SK-N-SH (cell line): ENCODE data around the gene ASIC3. TPM values are rescaled to one million over a fixed set of nuclear protein-coding genes. Genes with fewer than 3 reads are reported as not detected.
A peak's percentile ranks its signal among the peaks of the same experiment; 100 is the strongest.

Experiments used
- CTCF ChIA-PET: fragments of 300-600, 350-600 bp; formaldehyde crosslinking; extraction: SDS; loops from one replicate; lab custom pipeline; 2021; lab: Yijun Ruan, JAX
- POLR2A ChIA-PET: fragments of 350-600 bp; sonication (Branson Sonifier 250); formaldehyde crosslinking; extraction: SDS; loops from one replicate; lab custom pipeline; 2020; ENCODE audit warnings: antibody characterized with exemption, inconsistent platforms; lab: Yijun Ruan, JAX
- DNase-seq: peaks from one replicate; pipeline ENCODE4 v3.0.0; 2012
- H2AFZ ChIP-seq: fragments of 200-600 bp; sonication (generic); 2 replicates; pipeline ENCODE4 v1.8.1; 2016; ENCODE audit warnings: antibody characterized with exemption, mild to moderate bottlenecking, low read depth
- H3F3A ChIP-seq: fragments of 200-600 bp; sonication (generic); replicated peaks from 2 replicates; pipeline ENCODE3; 2016; ENCODE audit warnings: antibody characterized with exemption, mild to moderate bottlenecking; ENCODE audit not compliant: insufficient read depth
- H3K27ac ChIP-seq, 2 experiments: fragments of 200-500 bp in 1 of 2; fragments of 200-600 bp in 1 of 2; sonication (Bioruptor generic) in 1 of 2; sonication (generic), shearing (Covaris generic) in 1 of 2; 2 replicates each; pipeline versions ENCODE4 v1.5.1 to v1.6.1; 2014 to 2016; ENCODE audit warnings: low read depth in 2 of 2, inconsistent platforms in 1 of 2, low read length in 1 of 2, mild to moderate bottlenecking in 1 of 2, mixed read lengths in 1 of 2
- H3K27me3 ChIP-seq: fragments of 200-600 bp; sonication (generic), shearing (Covaris generic); 2 replicates; pipeline ENCODE4 v1.6.1; 2016; ENCODE audit warnings: mixed run types; ENCODE audit not compliant: insufficient read depth
- H3K36me3 ChIP-seq, 2 experiments: fragments of 200-500 bp in 1 of 2; fragments of 200-600 bp in 1 of 2; sonication (Bioruptor generic) in 1 of 2; sonication (generic) in 1 of 2; replicated peaks in 1 of 2; 2 replicates each; pipeline versions ENCODE3 to v1.5.1; 2014 to 2016; ENCODE audit warnings: low read length in 1 of 2, mild to moderate bottlenecking in 1 of 2; ENCODE audit not compliant: insufficient read depth in 2 of 2, control insufficient read depth in 1 of 2
- H3K4me1 ChIP-seq, 2 experiments: fragments of 200-500 bp in 1 of 2; fragments of 200-600 bp in 1 of 2; sonication (Bioruptor generic) in 1 of 2; sonication (generic), shearing (Covaris generic) in 1 of 2; 2 replicates each; pipeline versions ENCODE4 v1.5.1 to v1.6.1; 2014 to 2016; ENCODE audit warnings: low read depth in 1 of 2, low read length in 1 of 2, mixed run types in 1 of 2; ENCODE audit not compliant: insufficient read depth in 2 of 2, control insufficient read depth in 1 of 2
- H3K4me2 ChIP-seq: fragments of 200-600 bp; sonication (generic), shearing (Covaris generic); 2 replicates; pipeline ENCODE4 v1.6.1; 2017; ENCODE audit warnings: mixed run types
- H3K4me3 ChIP-seq, 2 experiments: fragments of 200-500 bp in 1 of 2; fragments of 200-600 bp in 1 of 2; sonication (Bioruptor generic) in 1 of 2; sonication (generic), shearing (Covaris generic) in 1 of 2; 2 replicates each; pipeline versions ENCODE4 v1.5.1 to v1.8.1; 2014 to 2016; ENCODE audit warnings: low read depth in 2 of 2, inconsistent platforms in 1 of 2, low read length in 1 of 2, mild to moderate bottlenecking in 1 of 2, mixed read lengths in 1 of 2, moderate library complexity in 1 of 2
- H3K79me2 ChIP-seq: fragments of 200-600 bp; sonication (generic); 2 replicates; pipeline ENCODE4 v1.8.1; 2017; ENCODE audit warnings: mild to moderate bottlenecking; ENCODE audit not compliant: insufficient read depth
- H3K9ac ChIP-seq: fragments of 200-600 bp; sonication (generic); 2 replicates; pipeline ENCODE4 v1.6.1; 2017; ENCODE audit warnings: mixed run types
- H3K9me2 ChIP-seq: fragments of 200-600 bp; sonication (generic); 2 replicates; pipeline ENCODE4 v1.6.1; 2017; ENCODE audit warnings: mixed run types
- H3K9me3 ChIP-seq: fragments of 200-600 bp; sonication (generic); 2 replicates; pipeline ENCODE4 v1.6.1; 2017; ENCODE audit warnings: mixed run types, mild to moderate bottlenecking, moderate library complexity
- H4K20me1 ChIP-seq: fragments of 200-600 bp; sonication (generic); 2 replicates; pipeline ENCODE4 v1.6.1; 2017; ENCODE audit warnings: mild to moderate bottlenecking, mixed run types; ENCODE audit not compliant: insufficient read depth
- CHD2 ChIP-seq: fragments of 150-350 bp; IDR thresholded peaks from 2 replicates; pipeline ENCODE4 v1.6.1; 2018; ENCODE audit warnings: low read length; ENCODE audit not compliant: partially characterized antibody
- ELF1 ChIP-seq: IDR thresholded peaks from 2 replicates; pipeline ENCODE4 v1.4.0; 2012
- EZH2phosphoT487 ChIP-seq: fragments of 200-600 bp; sonication (generic); IDR thresholded peaks from 2 replicates; pipeline ENCODE4 v1.6.1; 2017; ENCODE audit warnings: low read depth, mixed run types, mild to moderate bottlenecking, antibody characterized with exemption, moderate library complexity, borderline replicate concordance
- FOSL2 ChIP-seq: IDR thresholded peaks from 2 replicates; pipeline ENCODE4 v1.4.0; 2012; ENCODE audit warnings: low read depth, mild to moderate bottlenecking, moderate library complexity, borderline replicate concordance
- FOXJ3 ChIP-seq: sonication (generic); formaldehyde crosslinking; IDR thresholded peaks from 2 replicates; pipeline ENCODE4 v1.5.1; 2020; ENCODE audit warnings: mild to moderate bottlenecking, missing genetic modification reagents
- GABPA ChIP-seq: IDR thresholded peaks from 2 replicates; pipeline ENCODE4 v1.4.0; 2012; ENCODE audit warnings: low read depth, mild to moderate bottlenecking
- GATA2 ChIP-seq: sonication (generic); formaldehyde crosslinking; IDR thresholded peaks from 2 replicates; pipeline ENCODE4 v1.5.0; 2020; ENCODE audit warnings: mild to moderate bottlenecking, missing genetic modification reagents
- MXI1 ChIP-seq: IDR thresholded peaks from 2 replicates; pipeline ENCODE4 v1.6.1; 2012; ENCODE audit warnings: mild to moderate bottlenecking, low read depth, low read length, improper control_type of control experiment
- NFIC ChIP-seq: IDR thresholded peaks from 2 replicates; pipeline ENCODE4 v1.4.0; 2012; ENCODE audit warnings: borderline replicate concordance
- NRF1 ChIP-seq: IDR thresholded peaks from 2 replicates; pipeline ENCODE4 v1.6.1; 2012; ENCODE audit warnings: low read depth, mild to moderate bottlenecking, low read length
- RAD21 ChIP-seq: IDR thresholded peaks from 2 replicates; pipeline ENCODE4 v1.6.1; 2012; ENCODE audit warnings: mild to moderate bottlenecking, low read length
- RXRA ChIP-seq: IDR thresholded peaks from 2 replicates; pipeline ENCODE4 v1.4.0; 2012; ENCODE audit warnings: low read depth, mild to moderate bottlenecking, borderline replicate concordance
- SIN3A ChIP-seq: IDR thresholded peaks from 2 replicates; pipeline ENCODE4 v1.6.1; 2012; ENCODE audit warnings: low read depth, mild to moderate bottlenecking, low read length, moderate library complexity, borderline replicate concordance
- TAF1 ChIP-seq: IDR thresholded peaks from 2 replicates; pipeline ENCODE4 v1.6.1; 2012; ENCODE audit warnings: low read depth, mild to moderate bottlenecking, low read length, moderate library complexity, borderline replicate concordance
- TCF12 ChIP-seq: IDR thresholded peaks from 2 replicates; pipeline ENCODE4 v1.4.0; 2012
- TEAD4 ChIP-seq: IDR thresholded peaks from 2 replicates; pipeline ENCODE4 v1.4.0; 2012; ENCODE audit warnings: mild to moderate bottlenecking, borderline replicate concordance; ENCODE audit not compliant: insufficient read depth
- YY1 ChIP-seq: IDR thresholded peaks from 2 replicates; pipeline ENCODE4 v1.4.0; 2012; ENCODE audit warnings: low read depth, mild to moderate bottlenecking
- WGBS: methylation state at CpG from one replicate; pipeline ENCODE4 v1.1.6; 2017; ENCODE audit warnings: low lambda C conversion rate; 5-methylcytosine and 5-hydroxymethylcytosine counted together
- polyA plus RNA-seq, 3 experiments: library from polyadenylated mRNA; depleted of rRNA; stranded (reverse); fragments of >200 nt; gene quantifications; 2 replicates each; pipeline ENCODE4 v1.2.3, GENCODE V29; 2012
- TF ChIP-seq, protein P1 (sequence below): fragments of 150-350 bp; IDR thresholded peaks from 2 replicates; pipeline ENCODE4 v1.6.1; 2017; ENCODE audit warnings: antibody characterized with exemption, low read length, low read depth, borderline replicate concordance
- TF ChIP-seq, protein P2 (sequence below): IDR thresholded peaks from 2 replicates; pipeline ENCODE4 v1.4.0; 2012; ENCODE audit warnings: low read depth
- TF ChIP-seq, protein P3 (sequence below): IDR thresholded peaks from 2 replicates; pipeline ENCODE4 v1.4.0; 2012; ENCODE audit warnings: low read depth, borderline replicate concordance
- TF ChIP-seq, protein P4 (sequence below): IDR thresholded peaks from 2 replicates; pipeline ENCODE4; 2012
- TF ChIP-seq, protein P5 (sequence below): IDR thresholded peaks from 2 replicates; pipeline ENCODE4 v1.4.0; 2012; ENCODE audit warnings: low read depth, borderline replicate concordance
- TF ChIP-seq, protein P6 (sequence below): IDR thresholded peaks from 2 replicates; pipeline ENCODE4 v1.6.1; 2012; ENCODE audit warnings: mild to moderate bottlenecking, low read depth, low read length, moderate library complexity

Gene ASIC3
- polyA plus RNA-seq, 1 of the 3 experiments (the other 2 are of a cell fraction), result 4.5 TPM

DNA sequence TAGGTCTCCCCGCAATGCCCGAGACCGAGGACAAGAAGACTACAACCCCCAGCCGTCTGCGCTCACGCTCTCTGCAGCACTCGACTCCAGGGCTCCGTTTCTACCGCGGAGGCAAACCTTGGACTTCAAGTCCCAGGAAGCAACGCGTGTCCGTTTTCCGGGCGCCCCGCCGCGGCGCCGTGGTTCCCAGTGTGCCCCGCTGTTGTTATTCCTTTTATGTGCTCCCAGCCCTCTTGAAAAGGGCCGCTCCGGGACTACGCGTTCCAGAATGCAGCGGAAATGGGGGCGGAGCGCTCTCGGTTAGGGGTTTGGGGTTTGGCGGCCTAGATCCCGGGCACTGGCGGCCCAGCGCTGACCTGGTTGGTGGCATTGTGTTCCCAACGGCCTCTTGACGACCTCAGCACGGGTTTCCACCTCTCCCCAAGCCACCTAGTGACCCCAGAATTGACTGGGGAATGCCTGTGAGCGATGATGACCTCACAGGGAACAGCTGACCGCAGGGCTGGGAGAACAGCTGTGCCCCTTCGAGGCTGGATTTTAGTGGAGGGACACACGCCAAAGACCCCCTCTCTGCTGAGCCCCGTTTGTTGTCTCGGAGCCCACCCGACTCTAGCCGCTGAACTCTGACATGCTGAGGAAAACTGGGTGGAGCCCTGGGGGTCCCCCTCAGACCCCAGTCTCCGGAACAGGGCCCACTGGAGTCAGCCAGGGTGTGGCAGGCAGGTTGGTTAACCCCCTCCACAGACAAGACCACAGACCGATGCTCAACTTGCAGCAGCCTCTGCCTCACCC, 9.9 kb downstream of the ASIC3 start:
- H3K4me3 ChIP-seq, result peak overlapping the region; percentile 66 to 99
- H3K9me3 ChIP-seq, result no peaks in the 10 kb centered on the region
- TF ChIP-seq MXI1, result peak; percentile 63; the same call in 1 of the 2 replicates
- peak; percentile 91 for TF ChIP-seq GABPA
- TF ChIP-seq, protein P1, sequence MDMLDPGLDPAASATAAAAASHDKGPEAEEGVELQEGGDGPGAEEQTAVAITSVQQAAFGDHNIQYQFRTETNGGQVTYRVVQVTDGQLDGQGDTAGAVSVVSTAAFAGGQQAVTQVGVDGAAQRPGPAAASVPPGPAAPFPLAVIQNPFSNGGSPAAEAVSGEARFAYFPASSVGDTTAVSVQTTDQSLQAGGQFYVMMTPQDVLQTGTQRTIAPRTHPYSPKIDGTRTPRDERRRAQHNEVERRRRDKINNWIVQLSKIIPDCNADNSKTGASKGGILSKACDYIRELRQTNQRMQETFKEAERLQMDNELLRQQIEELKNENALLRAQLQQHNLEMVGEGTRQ, result no peak; the same call in 1 of the 2 replicates
- no peak for TF ChIP-seq RAD21
- TF ChIP-seq TEAD4, result no peak
- TF ChIP-seq NRF1, result peak; percentile 64; the same call in 1 of the 2 replicates
- TF ChIP-seq NFIC, result no peak
- TF ChIP-seq, protein P2, sequence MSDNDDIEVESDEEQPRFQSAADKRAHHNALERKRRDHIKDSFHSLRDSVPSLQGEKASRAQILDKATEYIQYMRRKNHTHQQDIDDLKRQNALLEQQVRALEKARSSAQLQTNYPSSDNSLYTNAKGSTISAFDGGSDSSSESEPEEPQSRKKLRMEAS, result peak; percentile 75
- TF ChIP-seq YY1, result peak; percentile 61; the same call in 1 of the 2 replicates
- TF ChIP-seq EZH2phosphoT487, result no peak
- TF ChIP-seq TCF12, result 0 out of 2 replicates have a peak, but pooled peaks have one; percentile 7
- 0 out of 2 replicates have a peak, but pooled peaks have one; percentile 31 for TF ChIP-seq TAF1
- TF ChIP-seq CHD2, result peak; percentile 88
- TF ChIP-seq, protein P3, sequence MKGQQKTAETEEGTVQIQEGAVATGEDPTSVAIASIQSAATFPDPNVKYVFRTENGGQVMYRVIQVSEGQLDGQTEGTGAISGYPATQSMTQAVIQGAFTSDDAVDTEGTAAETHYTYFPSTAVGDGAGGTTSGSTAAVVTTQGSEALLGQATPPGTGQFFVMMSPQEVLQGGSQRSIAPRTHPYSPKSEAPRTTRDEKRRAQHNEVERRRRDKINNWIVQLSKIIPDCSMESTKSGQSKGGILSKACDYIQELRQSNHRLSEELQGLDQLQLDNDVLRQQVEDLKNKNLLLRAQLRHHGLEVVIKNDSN, result peak; percentile 62; the same call in 1 of the 2 replicates
- TF ChIP-seq, protein P4, sequence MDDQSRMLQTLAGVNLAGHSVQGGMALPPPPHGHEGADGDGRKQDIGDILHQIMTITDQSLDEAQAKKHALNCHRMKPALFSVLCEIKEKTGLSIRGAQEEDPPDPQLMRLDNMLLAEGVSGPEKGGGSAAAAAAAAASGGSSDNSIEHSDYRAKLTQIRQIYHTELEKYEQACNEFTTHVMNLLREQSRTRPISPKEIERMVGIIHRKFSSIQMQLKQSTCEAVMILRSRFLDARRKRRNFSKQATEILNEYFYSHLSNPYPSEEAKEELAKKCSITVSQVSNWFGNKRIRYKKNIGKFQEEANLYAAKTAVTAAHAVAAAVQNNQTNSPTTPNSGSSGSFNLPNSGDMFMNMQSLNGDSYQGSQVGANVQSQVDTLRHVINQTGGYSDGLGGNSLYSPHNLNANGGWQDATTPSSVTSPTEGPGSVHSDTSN, result peak; percentile 29; the same call in 1 of the 2 replicates
- TF ChIP-seq SIN3A, result peak; percentile 79; the same call in 1 of the 2 replicates
- TF ChIP-seq GATA2 (CRISPR knock-in tag), result no peak
- TF ChIP-seq, protein P5, sequence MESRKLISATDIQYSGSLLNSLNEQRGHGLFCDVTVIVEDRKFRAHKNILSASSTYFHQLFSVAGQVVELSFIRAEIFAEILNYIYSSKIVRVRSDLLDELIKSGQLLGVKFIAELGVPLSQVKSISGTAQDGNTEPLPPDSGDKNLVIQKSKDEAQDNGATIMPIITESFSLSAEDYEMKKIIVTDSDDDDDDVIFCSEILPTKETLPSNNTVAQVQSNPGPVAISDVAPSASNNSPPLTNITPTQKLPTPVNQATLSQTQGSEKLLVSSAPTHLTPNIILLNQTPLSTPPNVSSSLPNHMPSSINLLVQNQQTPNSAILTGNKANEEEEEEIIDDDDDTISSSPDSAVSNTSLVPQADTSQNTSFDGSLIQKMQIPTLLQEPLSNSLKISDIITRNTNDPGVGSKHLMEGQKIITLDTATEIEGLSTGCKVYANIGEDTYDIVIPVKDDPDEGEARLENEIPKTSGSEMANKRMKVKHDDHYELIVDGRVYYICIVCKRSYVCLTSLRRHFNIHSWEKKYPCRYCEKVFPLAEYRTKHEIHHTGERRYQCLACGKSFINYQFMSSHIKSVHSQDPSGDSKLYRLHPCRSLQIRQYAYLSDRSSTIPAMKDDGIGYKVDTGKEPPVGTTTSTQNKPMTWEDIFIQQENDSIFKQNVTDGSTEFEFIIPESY, result no peak
- no peak for TF ChIP-seq FOSL2
- TF ChIP-seq, protein P6, sequence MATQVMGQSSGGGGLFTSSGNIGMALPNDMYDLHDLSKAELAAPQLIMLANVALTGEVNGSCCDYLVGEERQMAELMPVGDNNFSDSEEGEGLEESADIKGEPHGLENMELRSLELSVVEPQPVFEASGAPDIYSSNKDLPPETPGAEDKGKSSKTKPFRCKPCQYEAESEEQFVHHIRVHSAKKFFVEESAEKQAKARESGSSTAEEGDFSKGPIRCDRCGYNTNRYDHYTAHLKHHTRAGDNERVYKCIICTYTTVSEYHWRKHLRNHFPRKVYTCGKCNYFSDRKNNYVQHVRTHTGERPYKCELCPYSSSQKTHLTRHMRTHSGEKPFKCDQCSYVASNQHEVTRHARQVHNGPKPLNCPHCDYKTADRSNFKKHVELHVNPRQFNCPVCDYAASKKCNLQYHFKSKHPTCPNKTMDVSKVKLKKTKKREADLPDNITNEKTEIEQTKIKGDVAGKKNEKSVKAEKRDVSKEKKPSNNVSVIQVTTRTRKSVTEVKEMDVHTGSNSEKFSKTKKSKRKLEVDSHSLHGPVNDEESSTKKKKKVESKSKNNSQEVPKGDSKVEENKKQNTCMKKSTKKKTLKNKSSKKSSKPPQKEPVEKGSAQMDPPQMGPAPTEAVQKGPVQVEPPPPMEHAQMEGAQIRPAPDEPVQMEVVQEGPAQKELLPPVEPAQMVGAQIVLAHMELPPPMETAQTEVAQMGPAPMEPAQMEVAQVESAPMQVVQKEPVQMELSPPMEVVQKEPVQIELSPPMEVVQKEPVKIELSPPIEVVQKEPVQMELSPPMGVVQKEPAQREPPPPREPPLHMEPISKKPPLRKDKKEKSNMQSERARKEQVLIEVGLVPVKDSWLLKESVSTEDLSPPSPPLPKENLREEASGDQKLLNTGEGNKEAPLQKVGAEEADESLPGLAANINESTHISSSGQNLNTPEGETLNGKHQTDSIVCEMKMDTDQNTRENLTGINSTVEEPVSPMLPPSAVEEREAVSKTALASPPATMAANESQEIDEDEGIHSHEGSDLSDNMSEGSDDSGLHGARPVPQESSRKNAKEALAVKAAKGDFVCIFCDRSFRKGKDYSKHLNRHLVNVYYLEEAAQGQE, result 0 out of 2 replicates have a peak, but pooled peaks have one; percentile 32
- peak; percentile 96 for TF ChIP-seq ELF1
- peak; percentile 41; the same call in 1 of the 2 replicates for TF ChIP-seq FOXJ3 (CRISPR knock-in tag)
- no peak; the same call in 1 of the 2 replicates for TF ChIP-seq RXRA
- H3K9ac ChIP-seq, result peak overlapping the region; percentile 84
- ChIA-PET POLR2A (interaction anchor here (0.8 to 2.3 kb wide), 6 partner anchors 11 to 27 kb away, joined by 3 to 11 read pairs (median 3); partner anchors contain the start of genes AGAP3, ASIC3, FASTK and TMUB1), CTCF (interaction anchor here (0.6 to 12.2 kb wide), 17 partner anchors 9 to 160 kb away, joined by 3 to 126 read pairs (median 4); partner anchors contain the start of genes ABCB8, ASIC3, FASTK and TMUB1)
- peak overlapping the region; percentile 85 for H3K4me2 ChIP-seq
- peak; percentile 99 for DNase-seq
- H4K20me1 ChIP-seq, result peaks cover 25% of the 10 kb centered on the region
- peaks cover 28 to 52% of the 10 kb centered on the region in 2 experiments for H3K4me1 ChIP-seq
- peaks cover 55% of the 10 kb centered on the region for H3K79me2 ChIP-seq
- H3K27me3 ChIP-seq, result no peaks in the 10 kb centered on the region
- peak overlapping the region; percentile 95 to 99 for H3K27ac ChIP-seq
- peak overlapping the region; percentile 76 for H2AFZ ChIP-seq
- H3F3A ChIP-seq, result peaks cover 3% of the 10 kb centered on the region
- H3K36me3 ChIP-seq, result peaks cover 14 to 39% of the 10 kb centered on the region in 2 experiments
- 3% methylated on average over 41 of the region's 46 CpGs for WGBS
- no peaks in the 10 kb centered on the region for H3K9me2 ChIP-seq
